Colonic mucosa (tissue), 4 donors: Measurements from ENCODE around the gene LEMD3. TPM values are rescaled to one million over a fixed set of nuclear protein-coding genes. Genes with fewer than 3 reads are reported as not detected.

Source experiments
- DNase-seq: peaks from one replicate; pipeline ENCODE4 v3.0.0-alpha.2; 2020
- H3K27ac ChIP-seq: fragments of 200-600 bp; one replicate; pipeline ENCODE4 v1.8.0; 2021
- H3K27me3 ChIP-seq: fragments of 200-600 bp; one replicate; pipeline ENCODE4 v1.8.0; 2021
- H3K36me3 ChIP-seq: fragments of 200-600 bp; one replicate; pipeline ENCODE4 v1.8.0; 2021
- H3K4me1 ChIP-seq: fragments of 200-600 bp; one replicate; pipeline ENCODE4 v1.8.0; 2021; ENCODE audit warnings: mild to moderate bottlenecking
- H3K4me3 ChIP-seq: fragments of 200-600 bp; one replicate; pipeline ENCODE4 v1.8.0; 2021
- H3K9ac ChIP-seq, 2 donors: one replicate each; pipeline ENCODE4 v1.7.0; 2013; ENCODE audit warnings: control low read depth in 2 of 2, low read depth in 2 of 2, low read length in 2 of 2
- H3K9me3 ChIP-seq: fragments of 200-600 bp; one replicate; pipeline ENCODE4 v1.8.0; 2021
- CTCF ChIP-seq: fragments of 200-600 bp; IDR thresholded peaks from one replicate; pipeline ENCODE4 v1.8.0; 2022; ENCODE audit warnings: antibody characterized with exemption, mild to moderate bottlenecking
- intact Hi-C: fragments of 100-400 bp; cut with DNase I; formaldehyde crosslinking; loops from one replicate; pipeline ENCODE4 v1.14.1; 2022
- total RNA-seq, 2 donors: library from RNA; stranded (reverse); fragmentation: NEBNext Ultra II Directional in 1 of 2; extraction: Animal tissue kit (Norgen Biotek cat#: 25700) in 1 of 2; gene quantifications; one replicate each; pipeline ENCODE4 v1.2.1, GENCODE V29; 2021
- donor health status: healthy.
- donor health status: DM: no; HTN: no; CAD: no.
- donor health status: DM: no; HTN: no; CAD: no.

The LEMD3 gene
- total RNA-seq, 2 donors from 2014 or later = 28.9 to 35.6 TPM

GRCh38 chr12:65189028-65189718 is 19.8 kb downstream of the LEMD3 start:
- H3K36me3 ChIP-seq = no peaks in the 10 kb centered on the region
- H3K27me3 ChIP-seq = no peaks in the 10 kb centered on the region
- H3K4me1 ChIP-seq = peaks cover 6% of the 10 kb centered on the region
- H3K9ac ChIP-seq = no peak overlapping the region
- DNase-seq = no peak
- H3K27ac ChIP-seq = no peak overlapping the region
- no peak for TF ChIP-seq CTCF
- intact Hi-C loops = no loop called here
- no peaks in the 10 kb centered on the region for H3K9me3 ChIP-seq
- no peak overlapping the region for H3K4me3 ChIP-seq

DNA sequence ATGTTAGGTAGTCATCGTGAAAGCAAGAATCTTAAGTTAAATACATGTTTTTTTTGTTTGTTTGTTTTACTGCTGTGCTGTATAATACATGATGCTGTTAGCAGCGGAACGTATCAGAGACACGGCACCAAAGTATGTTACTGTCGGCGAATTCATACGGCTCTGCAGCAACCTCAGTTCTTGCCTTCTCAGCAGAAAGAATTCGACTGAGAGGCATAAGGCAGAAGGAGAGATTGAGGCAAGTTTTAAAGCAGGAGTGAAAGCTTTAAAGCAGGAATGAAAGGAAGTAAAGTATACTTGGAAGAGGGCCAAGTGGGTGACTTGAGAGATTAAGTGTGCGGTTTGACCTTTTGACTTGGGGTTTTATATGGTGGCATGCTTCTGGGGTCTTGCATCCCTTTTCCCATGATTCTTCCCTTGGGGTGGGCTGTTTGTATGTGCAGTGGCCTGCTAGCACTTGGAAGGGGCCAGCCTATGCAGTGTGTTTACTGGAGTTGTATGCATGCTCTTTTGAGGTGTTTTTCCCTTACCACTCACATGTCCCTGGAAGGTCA is 23.7 kb downstream of the LEMD3 start:
- no peaks in the 10 kb centered on the region for H3K9me3 ChIP-seq
- no peaks in the 10 kb centered on the region for H3K36me3 ChIP-seq
- TF ChIP-seq CTCF = no peak
- no peak overlapping the region for H3K27ac ChIP-seq
- H3K4me1 ChIP-seq = peaks cover 6% of the 10 kb centered on the region
- no peak for DNase-seq
- intact Hi-C loops = no loop called here
- H3K4me3 ChIP-seq = no peak overlapping the region
- no peaks in the 10 kb centered on the region for H3K27me3 ChIP-seq
- H3K9ac ChIP-seq = no peak overlapping the region

DNA sequence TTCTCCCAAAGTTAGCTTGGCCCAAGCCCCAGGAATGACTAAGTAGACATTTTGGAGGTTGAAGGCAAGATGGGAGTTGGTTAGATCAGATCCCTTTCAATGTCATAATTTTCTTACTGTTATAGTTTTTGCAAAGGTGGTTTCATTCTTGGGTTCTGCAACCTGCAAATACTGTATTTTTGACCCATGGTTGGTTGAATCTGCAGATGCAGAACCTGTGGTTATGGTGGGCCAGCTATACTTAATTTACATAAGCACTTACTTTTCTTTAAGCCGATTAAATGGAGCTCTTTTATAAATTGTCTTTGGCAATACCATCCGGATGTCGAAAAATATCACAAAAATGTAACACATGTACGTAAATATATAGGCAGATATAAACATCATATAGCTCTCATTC is 25.6 kb downstream of the LEMD3 start:
- Histone ChIP-seq H3K4me3 (no peak overlapping the region), H3K27me3 (no peaks in the 10 kb centered on the region), H3K4me1 (peaks cover 6% of the 10 kb centered on the region), H3K9ac (no peak overlapping the region), H3K27ac (no peak overlapping the region), H3K9me3 (no peaks in the 10 kb centered on the region), H3K36me3 (no peaks in the 10 kb centered on the region)
- TF ChIP-seq CTCF = no peak
- DNase-seq = no peak
- intact Hi-C loops = no loop called here

DNA sequence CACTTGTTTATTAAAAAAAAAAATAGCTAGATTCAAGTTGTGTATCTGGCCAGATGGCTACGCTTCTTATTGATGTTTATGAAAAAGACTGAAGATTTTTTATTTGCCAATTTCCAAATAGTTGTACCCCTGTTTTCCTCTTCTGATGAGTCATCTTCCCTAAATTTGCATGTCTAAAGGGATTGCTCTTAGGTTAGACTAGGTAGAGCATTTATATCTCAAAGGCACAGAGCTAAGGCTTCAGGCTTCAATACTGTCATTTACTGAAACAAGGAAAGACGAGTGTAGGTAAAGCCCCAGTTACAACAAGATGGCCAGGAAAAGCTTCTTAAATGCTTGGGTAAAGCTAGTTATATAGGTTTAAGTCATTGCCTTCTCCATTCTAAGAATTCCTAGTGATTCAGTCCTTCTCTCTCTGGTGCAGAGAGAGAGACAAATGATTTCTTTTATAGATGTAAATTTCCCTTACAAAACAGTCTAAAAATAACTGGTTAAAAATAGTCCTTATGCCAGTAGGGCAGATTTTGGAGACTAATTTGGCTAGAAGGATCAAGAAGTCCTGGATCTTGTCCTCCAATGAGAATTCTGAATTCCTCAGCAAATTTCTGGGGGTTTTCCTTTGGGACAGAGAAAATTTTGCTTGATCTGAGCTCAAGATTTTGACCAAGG is 26.1 kb downstream of the LEMD3 start:
- intact Hi-C loops = no loop called here
- H3K9ac ChIP-seq = no peak overlapping the region
- H3K27ac ChIP-seq = no peak overlapping the region
- no peaks in the 10 kb centered on the region for H3K9me3 ChIP-seq
- H3K4me1 ChIP-seq = peaks cover 6% of the 10 kb centered on the region
- H3K4me3 ChIP-seq = no peak overlapping the region
- no peak for TF ChIP-seq CTCF
- H3K27me3 ChIP-seq = no peaks in the 10 kb centered on the region
- DNase-seq = no peak
- no peaks in the 10 kb centered on the region for H3K36me3 ChIP-seq

DNA sequence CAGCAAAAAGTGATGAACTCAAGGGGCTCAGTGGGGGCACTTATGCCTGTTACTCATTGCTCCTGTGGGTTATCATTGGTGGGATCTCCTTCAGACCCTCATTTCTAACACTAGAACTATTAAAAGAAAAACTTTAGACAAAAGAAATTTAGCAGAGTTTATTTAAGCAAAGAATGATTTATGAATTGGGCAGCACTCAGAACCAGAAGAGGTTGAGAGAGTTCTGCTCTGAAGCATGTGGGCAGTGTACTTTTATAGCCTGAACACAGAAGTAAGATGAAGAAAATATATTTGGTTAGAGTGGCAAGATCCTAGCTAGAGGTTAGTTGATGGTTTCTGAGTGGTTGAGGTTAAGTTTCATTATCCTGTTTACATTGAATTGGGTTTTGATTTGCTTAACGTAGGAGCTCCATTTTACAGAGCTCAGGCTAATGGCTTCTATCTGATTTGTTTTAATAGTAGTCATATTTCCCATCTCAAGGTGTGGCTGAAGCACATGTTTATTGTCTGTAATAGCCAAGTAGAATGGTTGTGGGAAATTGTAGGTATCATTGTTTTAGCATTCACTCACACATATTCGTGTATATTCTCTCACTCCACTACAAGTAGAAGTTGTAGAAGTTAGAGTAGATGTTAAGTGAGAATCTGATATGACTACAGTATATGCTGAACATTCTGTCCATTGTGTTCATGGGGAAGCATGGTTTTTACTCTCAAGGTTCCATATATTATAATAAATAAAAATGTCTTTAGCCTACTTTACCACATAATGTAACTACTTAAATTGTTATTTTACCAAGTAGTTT is 27.6 kb downstream of the LEMD3 start:
- Histone ChIP-seq H3K9ac (no peak overlapping the region), H3K27me3 (no peaks in the 10 kb centered on the region), H3K27ac (no peak overlapping the region), H3K4me3 (no peak overlapping the region), H3K4me1 (peaks cover 6% of the 10 kb centered on the region), H3K9me3 (no peaks in the 10 kb centered on the region), H3K36me3 (no peaks in the 10 kb centered on the region)
- intact Hi-C loops = no loop called here
- TF ChIP-seq CTCF = no peak
- no peak for DNase-seq
